ENCODE measurements around the gene CRTC3. TPM values are rescaled to one million over a fixed set of nuclear protein-coding genes. Genes with fewer than 3 reads are reported as not detected.
A peak's percentile ranks its signal among the peaks of the same experiment; 100 is the strongest.

Gene CRTC3
- total and polyA plus RNA-seq, 2 of the 13 experiments (the other 11 are each of a cell fraction or from before 2014, with no cell fraction given): 8.4 to 11.8 TPM

- TF ChIP-seq MAX (IDR thresholded peaks at IDR 0.05) (no peak), ZNF142 (CRISPR knock-in tag; IDR thresholded peaks at IDR 0.05) (no peak), SMAD1 (CRISPR knock-in tag; IDR thresholded peaks at IDR 0.05; ENCODE audit: borderline replicate concordance, low read depth) (no peak), RAD21 (CRISPR knock-in tag; IDR thresholded peaks at IDR 0.05) (0 out of 2 replicates have a peak, but pooled peaks have one; percentile 28), CTCF (CRISPR knock-in tag; IDR thresholded peaks at IDR 0.05) (peak; percentile 65), ZNF891 (CRISPR knock-in tag; IDR thresholded peaks at IDR 0.05) (no peak), NR2F6 (IDR thresholded peaks at IDR 0.05) (no peak), NR2F6 (CRISPR knock-in tag; IDR thresholded peaks at IDR 0.05) (peak; percentile 16; the same call in 1 of the 2 replicates), ZNF687 (CRISPR knock-in tag; IDR thresholded peaks at IDR 0.05) (peak; percentile 35; the same call in 1 of the 2 replicates), BRD4 (CRISPR knock-in tag; IDR thresholded peaks at IDR 0.05) (no peak), ESRRA (CRISPR knock-in tag; IDR thresholded peaks at IDR 0.05; ENCODE audit: low read depth) (no peak), SMC3 (IDR thresholded peaks at IDR 0.05; ENCODE audit: low read length) (peak; percentile 39), SNAPC2 (CRISPR knock-in tag; IDR thresholded peaks at IDR 0.05) (no peak), ZBTB2 (CRISPR knock-in tag; IDR thresholded peaks at IDR 0.05; ENCODE audit: low read depth) (no peak), EED (CRISPR knock-in tag; IDR thresholded peaks at IDR 0.05) (no peak)
Observed at GRCh38 chr15:90598031-90598577, 68.4 kb downstream of the CRTC3 start (continued).
